Mesenchymal stem cell (in vitro differentiated cells and primary cell): Measurements from ENCODE around the gene SOD1. TPM values are rescaled to one million over a fixed set of nuclear protein-coding genes. Genes with fewer than 3 reads are reported as not detected.

Source experiments
- DNase-seq: peaks from one replicate; pipeline ENCODE4 v3.0.0-alpha.2; 2013
- H2AFZ ChIP-seq: one replicate; pipeline ENCODE4 v1.6.1; 2013; ENCODE audit warnings: low read depth, mild to moderate bottlenecking, control low read depth, inconsistent platforms, low read length, moderate library complexity
- H2AK5ac ChIP-seq: 2 replicates; pipeline ENCODE4 v1.6.1; 2013; ENCODE audit warnings: low read length, moderate library complexity, mild to moderate bottlenecking, inconsistent platforms; ENCODE audit not compliant: severe bottlenecking
- H2BK120ac ChIP-seq: one replicate; pipeline ENCODE4 v1.6.1; 2013; ENCODE audit warnings: low read depth, mild to moderate bottlenecking, inconsistent platforms, low read length, moderate library complexity
- H2BK12ac ChIP-seq, 2 experiments: one replicate each; pipeline ENCODE4 v1.6.1; 2013; ENCODE audit warnings: inconsistent platforms in 2 of 2, low read length in 2 of 2, mild to moderate bottlenecking in 2 of 2, moderate library complexity in 2 of 2, control low read depth in 1 of 2
- H2BK15ac ChIP-seq: one replicate; pipeline ENCODE4 v1.6.1; 2013; ENCODE audit warnings: mild to moderate bottlenecking, low read depth, inconsistent platforms; ENCODE audit not compliant: poor library complexity, severe bottlenecking
- H2BK5ac ChIP-seq: 2 replicates; pipeline ENCODE4 v1.6.1; 2013; ENCODE audit warnings: low read depth, mild to moderate bottlenecking, low read length, control low read depth, inconsistent platforms; ENCODE audit not compliant: poor library complexity, severe bottlenecking
- H3K14ac ChIP-seq, 2 experiments: one replicate each; pipeline ENCODE4 v1.6.1; 2013; ENCODE audit warnings: inconsistent platforms in 2 of 2, low read length in 2 of 2, control low read depth in 1 of 2, mild to moderate bottlenecking in 1 of 2, moderate library complexity in 1 of 2
- H3K18ac ChIP-seq, 2 experiments: one replicate each; pipeline ENCODE4 v1.6.1; 2013; ENCODE audit warnings: inconsistent platforms in 2 of 2, low read length in 2 of 2, control low read depth in 1 of 2, low read depth in 1 of 2, mild to moderate bottlenecking in 1 of 2
- H3K23ac ChIP-seq, 2 experiments: one replicate each; pipeline ENCODE4 v1.6.1; 2013; ENCODE audit warnings: inconsistent platforms in 2 of 2, low read length in 2 of 2, mild to moderate bottlenecking in 2 of 2, moderate library complexity in 2 of 2, control low read depth in 1 of 2
- H3K27ac ChIP-seq: 2 replicates; pipeline ENCODE4 v1.5.1; 2013; ENCODE audit warnings: mild to moderate bottlenecking, moderate library complexity, low read length, control low read depth, inconsistent platforms; ENCODE audit not compliant: poor library complexity, severe bottlenecking
- H3K27me3 ChIP-seq, 2 experiments: 2 replicates each; pipeline versions ENCODE4 v1.6.1 to v1.7.0; 2013; ENCODE audit warnings: low read length in 2 of 2, mild to moderate bottlenecking in 2 of 2, moderate library complexity in 2 of 2, control low read depth in 1 of 2, inconsistent platforms in 1 of 2; ENCODE audit not compliant: control insufficient read depth in 1 of 2, insufficient read depth in 1 of 2
- H3K36me3 ChIP-seq, 2 experiments: 2 replicates each; pipeline versions ENCODE4 v1.6.1 to v1.7.0; 2013; ENCODE audit warnings: low read length in 2 of 2, control low read depth in 1 of 2, inconsistent platforms in 1 of 2, low read depth in 1 of 2, mild to moderate bottlenecking in 1 of 2; ENCODE audit not compliant: insufficient read depth in 2 of 2, control insufficient read depth in 1 of 2
- H3K4ac ChIP-seq, 2 experiments: one replicate each; pipeline ENCODE4 v1.6.1; 2013; ENCODE audit warnings: inconsistent platforms in 2 of 2, low read length in 2 of 2, mild to moderate bottlenecking in 2 of 2, moderate library complexity in 2 of 2, control low read depth in 1 of 2, low read depth in 1 of 2
- H3K4me1 ChIP-seq: 2 replicates; pipeline ENCODE4 v1.6.1; 2013; ENCODE audit warnings: low read depth, low read length, control low read depth; ENCODE audit not compliant: control insufficient read depth, insufficient read depth
- H3K4me2 ChIP-seq: 2 replicates; pipeline ENCODE4 v1.6.1; 2013; ENCODE audit warnings: low read length, mild to moderate bottlenecking, inconsistent platforms; ENCODE audit not compliant: poor library complexity, severe bottlenecking
- H3K4me3 ChIP-seq, 2 experiments: 2 replicates each; pipeline versions ENCODE4 v1.5.1 to v1.7.0; 2013; ENCODE audit warnings: low read length in 2 of 2, mild to moderate bottlenecking in 2 of 2, control low read depth in 1 of 2, low read depth in 1 of 2; ENCODE audit not compliant: insufficient read depth in 1 of 2
- H3K79me1 ChIP-seq: replicated peaks from 2 replicates; pipeline ENCODE4 v1.6.1; 2013; ENCODE audit warnings: mild to moderate bottlenecking, control low read depth, low read length, inconsistent platforms; ENCODE audit not compliant: poor library complexity, severe bottlenecking
- H3K9ac ChIP-seq: 2 replicates; pipeline ENCODE4 v1.7.0; 2013; ENCODE audit warnings: mild to moderate bottlenecking, low read length, moderate library complexity
- H3K9me3 ChIP-seq: 2 replicates; pipeline ENCODE4 v1.7.0; 2013; ENCODE audit warnings: mild to moderate bottlenecking, low read length; ENCODE audit not compliant: control insufficient read depth
- H4K8ac ChIP-seq: one replicate; pipeline ENCODE4 v1.6.1; 2013; ENCODE audit warnings: inconsistent platforms, mild to moderate bottlenecking, low read length, moderate library complexity
- H4K91ac ChIP-seq: one replicate; pipeline ENCODE4 v1.6.1; 2013; ENCODE audit warnings: mild to moderate bottlenecking, low read length, inconsistent platforms
- WGBS: methylation state at CpG from one replicate; pipeline ENCODE4 v1.1.7; 2013; ENCODE audit warnings: mixed read lengths; 5-methylcytosine and 5-hydroxymethylcytosine counted together
- polyA plus RNA-seq, 2 experiments: library from polyadenylated mRNA; stranded (reverse); fragments of 200-250 nt; gene quantifications; one replicate each; pipeline ENCODE4 v1.2.3, GENCODE V29; 2013

SOD1 gene
- polyA plus RNA-seq (2013, experiment 1 of 2): 241 TPM
- 262 TPM for polyA plus RNA-seq (2013, experiment 2 of 2)

- peak within 1 kb of the TSS; percentile 70 to 82 for H3K4me3 ChIP-seq
- H2AK5ac ChIP-seq: no peak within 1 kb of the TSS
- H3K4ac ChIP-seq: peak within 1 kb of the TSS; percentile 84 to 88
- peak within 1 kb of the TSS; percentile 27 to 86 for H3K23ac ChIP-seq
- peak within 1 kb of the TSS in 1 of 2 experiments; percentile 74 for H3K14ac ChIP-seq
- H2BK12ac ChIP-seq: peak within 1 kb of the TSS in 1 of 2 experiments; percentile 0
- peaks cover 6 to 24% of the 10 kb centered on the region in 2 experiments for H3K36me3 ChIP-seq
- H3K27ac ChIP-seq: peak within 1 kb of the TSS; percentile 57
- H4K8ac ChIP-seq: peak within 1 kb of the TSS; percentile 82
- WGBS: 1% methylated on average over 69 of the region's 87 CpGs
- H2BK15ac ChIP-seq: no peak within 1 kb of the TSS
- peak within 1 kb of the TSS; percentile 61 for H2BK120ac ChIP-seq
- peak within 1 kb of the TSS; percentile 1 for H2AFZ ChIP-seq
- no peaks in the 10 kb centered on the region for H3K27me3 ChIP-seq
- no peaks in the 10 kb centered on the region for H3K9me3 ChIP-seq
- H3K9ac ChIP-seq: peak within 1 kb of the TSS; percentile 96
- H3K79me1 ChIP-seq: peaks cover 2% of the 10 kb centered on the region
- H2BK5ac ChIP-seq: peak within 1 kb of the TSS; percentile 1
- peak; percentile 93 for DNase-seq
- H3K18ac ChIP-seq: peak within 1 kb of the TSS; percentile 49 to 73
- peak within 1 kb of the TSS; percentile 16 for H4K91ac ChIP-seq
- H3K4me2 ChIP-seq: peak within 1 kb of the TSS; percentile 82
- peaks cover 3% of the 10 kb centered on the region for H3K4me1 ChIP-seq
These were observed at the start of gene SOD1 for GRCh38 chr21:31659536-31660258. TSS of gene SOD1 (plus strand) at chr21:31659693. CDS start at chr21:31659770, 77 bp downstream.

DNA sequence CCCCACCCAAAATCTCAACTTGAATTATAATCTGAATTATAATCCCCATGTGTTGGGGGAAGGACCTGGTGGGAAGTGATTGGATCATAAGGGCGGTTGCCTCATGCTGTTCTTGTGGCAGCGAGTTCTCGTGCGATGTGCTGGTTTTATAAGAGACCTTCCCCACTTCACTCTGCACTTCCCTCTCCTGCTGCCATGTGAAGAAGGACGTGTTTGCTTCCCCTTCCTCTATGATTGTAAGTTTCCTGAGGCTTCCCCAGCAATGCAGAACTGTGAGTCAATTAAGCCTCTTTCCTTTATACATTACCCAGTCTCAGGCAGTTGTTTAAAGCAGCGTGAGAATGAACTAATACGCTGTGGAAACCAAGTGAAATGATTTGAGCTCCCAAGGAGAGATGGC, 48.0 kb upstream of the SOD1 start:
- no peak overlapping the region for H3K4ac ChIP-seq
- no peak overlapping the region for H3K4me3 ChIP-seq
- no peak overlapping the region for H3K18ac ChIP-seq
- H3K27ac ChIP-seq: no peak overlapping the region
- no peak overlapping the region for H4K8ac ChIP-seq
- WGBS: 89% methylated on average over 7 of the region's 7 CpGs
- H2AK5ac ChIP-seq: no peak overlapping the region
- no peaks in the 10 kb centered on the region for H3K9me3 ChIP-seq
- H3K23ac ChIP-seq: no peak overlapping the region
- no peak overlapping the region for H3K14ac ChIP-seq
- no peak overlapping the region for H2AFZ ChIP-seq
- peaks cover 7% of the 10 kb centered on the region for H3K4me1 ChIP-seq
- H3K4me2 ChIP-seq: no peak overlapping the region
- peaks cover 0 to 5% of the 10 kb centered on the region in 2 experiments for H3K27me3 ChIP-seq
- no peak overlapping the region for H2BK15ac ChIP-seq
- no peak overlapping the region for H3K9ac ChIP-seq
- H2BK12ac ChIP-seq: no peak overlapping the region
- no peak overlapping the region for H4K91ac ChIP-seq
- H3K79me1 ChIP-seq: no peaks in the 10 kb centered on the region
- H3K36me3 ChIP-seq: no peaks in the 10 kb centered on the region
- no peak for DNase-seq
- no peak overlapping the region for H2BK5ac ChIP-seq
- no peak overlapping the region for H2BK120ac ChIP-seq

- 64% methylated on average over 21 of the region's 22 CpGs for WGBS
- H3K4me1 ChIP-seq: peaks cover 7% of the 10 kb centered on the region
These were observed 46.4 kb upstream of the SOD1 start for GRCh38 chr21:31612894-31613785.

GRCh38 chr21:31614705-31615104, 44.8 kb upstream of the SOD1 start:
- Histone ChIP-seq H3K4ac (no peak overlapping the region), H2AK5ac (no peak overlapping the region), H3K4me3 (no peak overlapping the region), H4K91ac (no peak overlapping the region), H2BK12ac (no peak overlapping the region), H3K4me2 (no peak overlapping the region), H3K27me3 (peaks cover 0 to 5% of the 10 kb centered on the region in 2 experiments), H3K79me1 (no peaks in the 10 kb centered on the region), H3K36me3 (no peaks in the 10 kb centered on the region), H4K8ac (no peak overlapping the region), H3K27ac (no peak overlapping the region), H3K18ac (no peak overlapping the region), H3K9ac (no peak overlapping the region), H3K9me3 (peaks cover 4% of the 10 kb centered on the region), H2AFZ (no peak overlapping the region), H3K4me1 (peaks cover 7% of the 10 kb centered on the region), H3K23ac (no peak overlapping the region), H2BK15ac (no peak overlapping the region), H3K14ac (no peak overlapping the region), H2BK5ac (no peak overlapping the region), H2BK120ac (no peak overlapping the region)
- WGBS: 89% methylated on average over 1 of the region's 1 CpG
- DNase-seq: no peak

More at GRCh38 chr21:31612894-31613785, 46.4 kb upstream of the SOD1 start:
- Histone ChIP-seq H2BK15ac (no peak overlapping the region), H4K91ac (no peak overlapping the region), H2BK5ac (no peak overlapping the region), H3K4me3 (no peak overlapping the region), H2AFZ (no peak overlapping the region), H3K27ac (no peak overlapping the region), H3K27me3 (peaks cover 0 to 5% of the 10 kb centered on the region in 2 experiments), H3K4ac (no peak overlapping the region), H3K36me3 (no peaks in the 10 kb centered on the region), H2BK12ac (no peak overlapping the region), H3K14ac (no peak overlapping the region), H4K8ac (no peak overlapping the region), H3K18ac (no peak overlapping the region), H3K4me2 (no peak overlapping the region), H2BK120ac (no peak overlapping the region), H3K79me1 (no peaks in the 10 kb centered on the region), H2AK5ac (no peak overlapping the region), H3K23ac (no peak overlapping the region), H3K9ac (no peak overlapping the region), H3K9me3 (no peaks in the 10 kb centered on the region)
- peak; percentile 2 for DNase-seq
